T-cell (primary cell): ENCODE measurements around the gene PBX1. TPM values are rescaled to one million over a fixed set of nuclear protein-coding genes. Genes with fewer than 3 reads are reported as not detected.

ENCODE experiments used
- ATAC-seq, 4 experiments: fragments of 200-7000 bp in 3 of 4; fragments of 150-1000 bp in 1 of 4; cut with Tn5 transposase; replicated peaks in 1 of 4; 1 replicate in 3 of 4; 2 replicates in 1 of 4; pipeline ENCODE4 v1.10.0; 2021; ENCODE audit warnings: moderate library complexity in 3 of 4, mild to moderate bottlenecking in 2 of 4, moderate number of reproducible peaks in 1 of 4
- CTCF ChIA-PET, 2 donors: fragments of 300-600 bp; sonication (Branson Sonifier 250); formaldehyde crosslinking; loops; one replicate each; lab custom pipeline; 2022; ENCODE audit warnings: antibody characterized with exemption in 2 of 2; lab: Charles Lee
- POLR2A ChIA-PET, 2 donors: fragments of 300-600 bp; sonication (Branson Sonifier 250); formaldehyde crosslinking; loops; one replicate each; lab custom pipeline; 2022; ENCODE audit warnings: antibody characterized with exemption in 2 of 2; lab: Charles Lee
- DNase-seq, 35 experiments: peaks; one replicate each; pipeline versions ENCODE4 v3.0.0 to v3.0.0-alpha.2; 2013 to 2023
- H3K27ac ChIP-seq: one replicate; pipeline ENCODE4 v1.5.1; 2013; ENCODE audit warnings: low read length
- H3K27me3 ChIP-seq, 2 experiments: replicated peaks in 1 of 2; 1 replicate in 1 of 2; 2 replicates in 1 of 2; pipeline versions ENCODE4 v1.6.1 to v1.7.0; 2013; ENCODE audit warnings: low read length in 1 of 2, mixed read lengths in 1 of 2; ENCODE audit not compliant: control insufficient read depth in 2 of 2, insufficient read depth in 2 of 2; ENCODE audit errors: extremely low read depth in 1 of 2
- H3K36me3 ChIP-seq, 2 donors: 1 replicate in 1 of 2; 2 replicates in 1 of 2; pipeline versions ENCODE4 v1.6.1 to v1.7.0; 2013; ENCODE audit warnings: low read length in 1 of 2; ENCODE audit not compliant: control insufficient read depth in 2 of 2, insufficient read depth in 1 of 2; ENCODE audit errors: extremely low read depth in 1 of 2
- H3K4me1 ChIP-seq, 2 experiments: 1 replicate in 1 of 2; 2 replicates in 1 of 2; pipeline versions ENCODE4 v1.6.1 to v1.7.0; 2013; ENCODE audit warnings: low read length in 2 of 2, mixed read lengths in 1 of 2; ENCODE audit not compliant: insufficient read depth in 2 of 2, control insufficient read depth in 1 of 2; ENCODE audit errors: extremely low read depth in 1 of 2
- H3K4me3 ChIP-seq, 2 donors: 1 replicate in 1 of 2; 2 replicates in 1 of 2; pipeline versions ENCODE4 v1.5.1 to v1.7.0; 2013; ENCODE audit warnings: mild to moderate bottlenecking in 2 of 2, low read length in 1 of 2, moderate library complexity in 1 of 2; ENCODE audit not compliant: control insufficient read depth in 1 of 2; ENCODE audit errors: extremely low read depth in 1 of 2
- H3K9me3 ChIP-seq: 2 replicates; pipeline ENCODE4 v1.7.0; 2013
- H3K27ac Mint-ChIP-seq, 2 donors: one replicate each; pipeline ENCODE4 v1.8.0; 2020 to 2021; ENCODE audit warnings: mild to moderate bottlenecking in 2 of 2, mixed read lengths in 2 of 2
- H3K27me3 Mint-ChIP-seq, 2 donors: one replicate each; pipeline ENCODE4 v1.8.0; 2021 to 2022; ENCODE audit warnings: mixed read lengths in 2 of 2
- H3K36me3 Mint-ChIP-seq: one replicate; pipeline ENCODE4 v1.8.0; 2021; ENCODE audit warnings: mixed read lengths
- H3K4me1 Mint-ChIP-seq, 3 donors: one replicate each; pipeline ENCODE4 v1.8.0; 2020 to 2022; ENCODE audit warnings: mixed read lengths in 3 of 3, mild to moderate bottlenecking in 1 of 3
- H3K4me3 Mint-ChIP-seq, 3 donors: one replicate each; pipeline ENCODE4 v1.8.0; 2020 to 2022; ENCODE audit warnings: mild to moderate bottlenecking in 3 of 3, mixed read lengths in 3 of 3, moderate library complexity in 3 of 3
- H3K9me3 Mint-ChIP-seq, 3 donors: one replicate each; pipeline ENCODE4 v1.8.0; 2020 to 2022; ENCODE audit warnings: mixed read lengths in 3 of 3
- WGBS: methylation state at CpG from one replicate; pipeline ENCODE4 v1.1.5; 2013; ENCODE audit warnings: missing lambda C conversion rate; ENCODE audit not compliant: insufficient coverage; 5-methylcytosine and 5-hydroxymethylcytosine counted together
- total RNA-seq, 35 experiments: library from RNA in 6 of 35; stranded (reverse) in 6 of 35; fragments of 120-200 nt in 1 of 35; gene quantifications; one replicate each; pipeline versions ENCODE4 v1.2.1 to v1.2.4 and lab custom pipeline; 2013 to 2026

PBX1 gene
- total RNA-seq, 5 donors from 2014 or later (not counting 1 experiment from before 2014, with no cell fraction given), result 0.92 to 2.9 (median 1.8) TPM

- Mint-ChIP-seq H3K36me3 (no peaks in the 10 kb centered on the region), H3K4me3 (peak overlapping the region; percentile 67 to 84 (median 71)), H3K27ac (peak overlapping the region in 1 of 2 donors; percentile 20), H3K4me1 (peaks cover 14 to 17% (median 15%) of the 10 kb centered on the region in 3 donors), H3K9me3 (peaks cover 0 to 4% (median 2%) of the 10 kb centered on the region in 3 donors), H3K27me3 (peaks cover 0 to 35% of the 10 kb centered on the region in 2 donors)
- 2% methylated on average over 5 of the region's 20 CpGs for WGBS
- H3K9me3 ChIP-seq, result no peaks in the 10 kb centered on the region
- H3K27me3 ChIP-seq, result peaks cover 2 to 11% of the 10 kb centered on the region in 2 experiments
- H3K4me3 ChIP-seq, result peak overlapping the region; percentile 12 to 27
- DNase-seq (peak in 1 of 35 experiments; percentile 1), ATAC-seq (no peak)
- CTCF ChIA-PET, result no interaction called here
- POLR2A ChIA-PET, result interaction anchor here (0.6 to 1.0 kb wide), 2 partner anchors 15 to 22 kb away, joined by 3 to 4 read pairs; no protein-coding TSS in a partner anchor
- H3K36me3 ChIP-seq, result no peaks in the 10 kb centered on the region
- H3K27ac ChIP-seq, result no peak overlapping the region
- peaks cover 2 to 3% of the 10 kb centered on the region in 2 experiments for H3K4me1 ChIP-seq
These were observed 513 bp downstream of the PBX1 start for GRCh38 chr1:164559342-164560051.

GRCh38 chr1:164560121-164560541, 1.1 kb downstream of the PBX1 start:
- H3K27me3 ChIP-seq, result peaks cover 2 to 11% of the 10 kb centered on the region in 2 experiments
- DNase-seq (no peak), ATAC-seq (no peak)
- Mint-ChIP-seq H3K36me3 (no peaks in the 10 kb centered on the region), H3K27me3 (peaks cover 0 to 35% of the 10 kb centered on the region in 2 donors), H3K27ac (peak overlapping the region in 1 of 2 donors; percentile 20), H3K9me3 (peaks cover 0 to 4% (median 2%) of the 10 kb centered on the region in 3 donors), H3K4me3 (peak overlapping the region; percentile 67 to 84 (median 71)), H3K4me1 (peaks cover 14 to 17% (median 15%) of the 10 kb centered on the region in 3 donors)
- H3K4me1 ChIP-seq, result peaks cover 2 to 3% of the 10 kb centered on the region in 2 experiments
- ChIA-PET CTCF (interaction anchor here in 1 of 2 donors (0.6 kb wide), 1 partner anchor 144 kb away, joined by 4 read pairs; no protein-coding TSS in a partner anchor), POLR2A (no interaction called here)
- WGBS, result 0% methylated on average over 4 of the region's 11 CpGs
- H3K27ac ChIP-seq, result no peak overlapping the region
- no peaks in the 10 kb centered on the region for H3K36me3 ChIP-seq
- no peak overlapping the region for H3K4me3 ChIP-seq
- H3K9me3 ChIP-seq, result no peaks in the 10 kb centered on the region

- ATAC-seq (no peak), DNase-seq (no peak)
- no peak overlapping the region for H3K4me3 ChIP-seq
- no CpG with 5 or more reads among the region's 2 CpGs for WGBS
- peaks cover 2 to 3% of the 10 kb centered on the region in 2 experiments for H3K4me1 ChIP-seq
- Mint-ChIP-seq H3K4me3 (peak overlapping the region in 2 of 3 donors; percentile 71 to 84), H3K27ac (no peak overlapping the region), H3K36me3 (no peaks in the 10 kb centered on the region), H3K27me3 (peaks cover 0 to 35% of the 10 kb centered on the region in 2 donors), H3K4me1 (peaks cover 14 to 17% (median 15%) of the 10 kb centered on the region in 3 donors), H3K9me3 (peaks cover 0 to 4% (median 2%) of the 10 kb centered on the region in 3 donors)
- H3K36me3 ChIP-seq, result no peaks in the 10 kb centered on the region
- ChIA-PET CTCF (interaction anchor here in 1 of 2 donors (0.6 kb wide), 1 partner anchor 144 kb away, joined by 4 read pairs; no protein-coding TSS in a partner anchor), POLR2A (interaction anchor here in 1 of 2 donors (0.5 kb wide), 1 partner anchor 184 kb away, joined by 4 read pairs; no protein-coding TSS in a partner anchor)
- no peak overlapping the region for H3K27ac ChIP-seq
- no peaks in the 10 kb centered on the region for H3K9me3 ChIP-seq
- peaks cover 2 to 11% of the 10 kb centered on the region in 2 experiments for H3K27me3 ChIP-seq
These were observed 1.6 kb downstream of the PBX1 start for GRCh38 chr1:164560556-164560955.

- Mint-ChIP-seq H3K27ac (no peak overlapping the region), H3K4me3 (peak overlapping the region in 1 of 3 donors; percentile 71), H3K4me1 (peaks cover 14 to 17% (median 15%) of the 10 kb centered on the region in 3 donors), H3K9me3 (peaks cover 0 to 4% (median 2%) of the 10 kb centered on the region in 3 donors), H3K36me3 (no peaks in the 10 kb centered on the region), H3K27me3 (peaks cover 0 to 35% of the 10 kb centered on the region in 2 donors)
- ATAC-seq (no peak), DNase-seq (no peak)
- peaks cover 2 to 3% of the 10 kb centered on the region in 2 experiments for H3K4me1 ChIP-seq
- H3K27ac ChIP-seq, result no peak overlapping the region
- no CpG with 5 or more reads among the region's 7 CpGs for WGBS
- ChIA-PET POLR2A (interaction anchor here in 1 of 2 donors (0.5 kb wide), 1 partner anchor 183 kb away, joined by 4 read pairs; no protein-coding TSS in a partner anchor), CTCF (no interaction called here)
- H3K9me3 ChIP-seq, result no peaks in the 10 kb centered on the region
- H3K36me3 ChIP-seq, result no peaks in the 10 kb centered on the region
- H3K4me3 ChIP-seq, result no peak overlapping the region
- H3K27me3 ChIP-seq, result peaks cover 2 to 11% of the 10 kb centered on the region in 2 experiments
These were observed 2.0 kb downstream of the PBX1 start for GRCh38 chr1:164561007-164561406.

- no peak for DNase-seq
These were observed 2.5 kb downstream of the PBX1 start for GRCh38 chr1:164561472-164561871.

GRCh38 chr1:164562061-164562460, 3.1 kb downstream of the PBX1 start:
- no peak overlapping the region for H3K27ac Mint-ChIP-seq
- H3K27me3 Mint-ChIP-seq, result peaks cover 0 to 31% of the 10 kb centered on the region in 2 donors
- POLR2A ChIA-PET, result no interaction called here
- DNase-seq (no peak), ATAC-seq (no peak)
- Histone ChIP-seq H3K36me3 (no peaks in the 10 kb centered on the region), H3K27me3 (peaks cover 2 to 11% of the 10 kb centered on the region in 2 experiments), H3K4me3 (no peak overlapping the region), H3K9me3 (no peaks in the 10 kb centered on the region), H3K27ac (no peak overlapping the region), H3K4me1 (peaks cover 2 to 3% of the 10 kb centered on the region in 2 experiments)
- H3K36me3 Mint-ChIP-seq, result no peaks in the 10 kb centered on the region
- CTCF ChIA-PET, result interaction anchor here in 1 of 2 donors (0.6 kb wide), 1 partner anchor 14 kb away, joined by 7 read pairs; no protein-coding TSS in a partner anchor
- H3K4me1 Mint-ChIP-seq, result peaks cover 14 to 17% (median 15%) of the 10 kb centered on the region in 3 donors
- no peak overlapping the region for H3K4me3 Mint-ChIP-seq
- no peaks in the 10 kb centered on the region for H3K9me3 Mint-ChIP-seq

More at GRCh38 chr1:164561472-164561871, 2.5 kb downstream of the PBX1 start:
- no peaks in the 10 kb centered on the region for H3K36me3 Mint-ChIP-seq
- H3K4me3 ChIP-seq, result no peak overlapping the region
- H3K27ac ChIP-seq, result no peak overlapping the region
- peaks cover 0 to 3% (median 2%) of the 10 kb centered on the region in 3 donors for H3K9me3 Mint-ChIP-seq
- POLR2A ChIA-PET, result no interaction called here
- H3K27me3 Mint-ChIP-seq, result peaks cover 0 to 33% of the 10 kb centered on the region in 2 donors
- ATAC-seq, result no peak
- WGBS, result no CpG with 5 or more reads among the region's 1 CpG
- H3K27ac Mint-ChIP-seq, result no peak overlapping the region
- H3K4me1 ChIP-seq, result peaks cover 2 to 3% of the 10 kb centered on the region in 2 experiments
- H3K36me3 ChIP-seq, result no peaks in the 10 kb centered on the region
- peaks cover 2 to 11% of the 10 kb centered on the region in 2 experiments for H3K27me3 ChIP-seq
- no peak overlapping the region for H3K4me3 Mint-ChIP-seq
- H3K4me1 Mint-ChIP-seq, result peaks cover 14 to 17% (median 15%) of the 10 kb centered on the region in 3 donors
- H3K9me3 ChIP-seq, result no peaks in the 10 kb centered on the region
- CTCF ChIA-PET, result interaction anchor here in 1 of 2 donors (0.6 kb wide), 1 partner anchor 14 kb away, joined by 7 read pairs; no protein-coding TSS in a partner anchor
